H9 (cell line): Measurements from ENCODE around the gene IL5RA. TPM values are rescaled to one million over a fixed set of nuclear protein-coding genes. Genes with fewer than 3 reads are reported as not detected.

ENCODE experiments used
- DNase-seq: peaks from one replicate; pipeline ENCODE4 v3.0.0-alpha.2; 2017
- H2AFZ ChIP-seq: one replicate; pipeline ENCODE4 v1.6.1; 2013; ENCODE audit warnings: mild to moderate bottlenecking, low read length, control low read depth, moderate library complexity
- H2AK5ac ChIP-seq: 2 replicates; pipeline ENCODE4 v1.6.1; 2013; ENCODE audit warnings: low read length, control low read depth, mixed read lengths; ENCODE audit not compliant: insufficient read length
- H2BK120ac ChIP-seq: one replicate; pipeline ENCODE4 v1.6.1; 2013; ENCODE audit warnings: low read depth, mild to moderate bottlenecking, low read length, control low read depth, inconsistent platforms; ENCODE audit not compliant: poor library complexity, severe bottlenecking
- H2BK12ac ChIP-seq: 2 replicates; pipeline ENCODE4 v1.6.1; 2013; ENCODE audit warnings: low read length, control low read depth, mixed read lengths, low read depth; ENCODE audit not compliant: insufficient read length
- H2BK15ac ChIP-seq: 2 replicates; pipeline ENCODE4 v1.6.1; 2013; ENCODE audit warnings: low read depth, low read length, control low read depth
- H2BK20ac ChIP-seq: one replicate; pipeline ENCODE4 v1.6.1; 2013; ENCODE audit warnings: low read depth, mild to moderate bottlenecking, low read length, control low read depth, inconsistent platforms; ENCODE audit not compliant: poor library complexity, severe bottlenecking
- H2BK5ac ChIP-seq: 2 replicates; pipeline ENCODE4 v1.6.1; 2013; ENCODE audit warnings: low read length, control low read depth, mixed read lengths; ENCODE audit not compliant: insufficient read length
- H3K14ac ChIP-seq: 2 replicates; pipeline ENCODE4 v1.6.1; 2013; ENCODE audit warnings: low read length, control low read depth; ENCODE audit not compliant: insufficient read depth
- H3K18ac ChIP-seq: 2 replicates; pipeline ENCODE4 v1.6.1; 2013; ENCODE audit warnings: low read depth, mild to moderate bottlenecking, mixed read lengths, low read length, control low read depth; ENCODE audit not compliant: insufficient read length
- H3K23ac ChIP-seq: 2 replicates; pipeline ENCODE4 v1.6.1; 2013; ENCODE audit warnings: low read length, control low read depth, mixed read lengths, low read depth; ENCODE audit not compliant: insufficient read length
- H3K23me2 ChIP-seq: 2 replicates; pipeline ENCODE4 v1.6.1; 2013; ENCODE audit warnings: low read depth, mild to moderate bottlenecking, mixed read lengths, low read length, control low read depth; ENCODE audit not compliant: insufficient read length, poor library complexity, severe bottlenecking
- H3K27ac ChIP-seq: 2 replicates; pipeline ENCODE4 v1.5.1; 2013; ENCODE audit warnings: low read length, control low read depth, mixed read lengths, low read depth; ENCODE audit not compliant: insufficient read length
- H3K27me3 ChIP-seq: 2 replicates; pipeline ENCODE4 v1.6.1; 2013; ENCODE audit warnings: low read length, control low read depth, inconsistent platforms; ENCODE audit not compliant: insufficient read depth
- H3K4ac ChIP-seq: 2 replicates; pipeline ENCODE4 v1.6.1; 2013; ENCODE audit warnings: low read depth, mild to moderate bottlenecking, control low read depth, inconsistent platforms, low read length, moderate library complexity
- H3K4me1 ChIP-seq: 2 replicates; pipeline ENCODE4 v1.6.1; 2013; ENCODE audit warnings: low read length, control low read depth, inconsistent platforms; ENCODE audit not compliant: insufficient read depth
- H3K4me2 ChIP-seq: 2 replicates; pipeline ENCODE4 v1.6.1; 2013; ENCODE audit warnings: low read length, control low read depth, mixed read lengths; ENCODE audit not compliant: insufficient read length, insufficient read depth
- H3K56ac ChIP-seq: 2 replicates; pipeline ENCODE4 v1.6.1; 2013; ENCODE audit warnings: low read depth, mild to moderate bottlenecking, mixed read lengths, low read length, control low read depth; ENCODE audit not compliant: insufficient read length
- H3K79me1 ChIP-seq: 2 replicates; pipeline ENCODE4 v1.6.1; 2013; ENCODE audit warnings: low read depth, mild to moderate bottlenecking, moderate library complexity, low read length, control low read depth, inconsistent platforms; ENCODE audit not compliant: insufficient read depth, poor library complexity, severe bottlenecking
- H3K79me2 ChIP-seq: 2 replicates; pipeline ENCODE4 v1.6.1; 2013; ENCODE audit warnings: low read length, control low read depth, inconsistent platforms; ENCODE audit not compliant: insufficient read depth
- H3K9ac ChIP-seq: 2 replicates; pipeline ENCODE4 v1.6.1; 2013; ENCODE audit warnings: low read length, control low read depth, mixed read lengths; ENCODE audit not compliant: insufficient read length; ENCODE audit errors: extremely low read depth
- H3K9me3 ChIP-seq: one replicate; pipeline ENCODE4 v1.6.1; 2013; ENCODE audit warnings: low read depth, low read length, inconsistent platforms; ENCODE audit not compliant: control insufficient read depth
- H3T11ph ChIP-seq: one replicate; pipeline ENCODE4 v1.6.1; 2013; ENCODE audit warnings: mild to moderate bottlenecking, low read length, control low read depth, inconsistent platforms
- H4K20me1 ChIP-seq: one replicate; pipeline ENCODE4 v1.6.1; 2013; ENCODE audit not compliant: control insufficient read depth, insufficient read length, insufficient read depth
- H4K5ac ChIP-seq: 2 replicates; pipeline ENCODE4 v1.6.1; 2013; ENCODE audit warnings: low read depth, mild to moderate bottlenecking, mixed read lengths, low read length, control low read depth; ENCODE audit not compliant: insufficient read length
- H4K8ac ChIP-seq: replicated peaks from 2 replicates; pipeline ENCODE4 v1.6.1; 2013; ENCODE audit warnings: low read length, control low read depth, mixed read lengths, low read depth; ENCODE audit not compliant: insufficient read length
- H4K91ac ChIP-seq: 2 replicates; pipeline ENCODE4 v1.6.1; 2013; ENCODE audit warnings: low read depth, mild to moderate bottlenecking, moderate library complexity, mixed read lengths, low read length, control low read depth; ENCODE audit not compliant: insufficient read length
- H3K27ac Mint-ChIP-seq, 3 experiments: 2 replicates in 2 of 3; 3 replicates in 1 of 3; pipeline ENCODE4 v1.8.0; 2020 to 2021; ENCODE audit warnings: mixed read lengths in 3 of 3, mild to moderate bottlenecking in 1 of 3, moderate library complexity in 1 of 3
- H3K27me3 Mint-ChIP-seq: 2 replicates; pipeline ENCODE4 v1.8.0; 2021; ENCODE audit warnings: low read depth, mild to moderate bottlenecking, moderate library complexity, mixed read lengths
- H3K36me3 Mint-ChIP-seq, 3 experiments: 2 replicates in 2 of 3; 3 replicates in 1 of 3; pipeline ENCODE4 v1.8.0; 2020 to 2021; ENCODE audit warnings: low read depth in 3 of 3, mixed read lengths in 3 of 3; ENCODE audit not compliant: insufficient read depth in 1 of 3
- H3K4me1 Mint-ChIP-seq, 2 experiments: 2 replicates each; pipeline ENCODE4 v1.8.0; 2020; ENCODE audit warnings: mixed read lengths in 2 of 2
- H3K4me3 Mint-ChIP-seq, 2 experiments: 2 replicates in 1 of 2; 3 replicates in 1 of 2; pipeline ENCODE4 v1.8.0; 2020 to 2021; ENCODE audit warnings: mild to moderate bottlenecking in 2 of 2, mixed read lengths in 2 of 2, moderate library complexity in 1 of 2
- H3K9me3 Mint-ChIP-seq, 2 experiments: 2 replicates in 1 of 2; 3 replicates in 1 of 2; pipeline ENCODE4 v1.8.0; 2020; ENCODE audit warnings: mild to moderate bottlenecking in 2 of 2, mixed read lengths in 2 of 2, moderate library complexity in 1 of 2
- CTCF ChIP-seq: fragments of 200-600 bp; sonication (generic); conservative IDR thresholded peaks from 3 replicates; pipeline ENCODE4 v1.8.0; 2021; ENCODE audit warnings: antibody characterized with exemption, mild to moderate bottlenecking
- WGBS: extraction: QIAGEN DNeasy Blood & Tissue Kit; methylation state at CpG from one replicate; pipeline ENCODE4 v1.1.7; 2013; ENCODE audit warnings: missing lambda C conversion rate, low lambda C conversion rate, mixed read lengths; ENCODE audit not compliant: insufficient read length; ENCODE audit errors: extremely low coverage; 5-methylcytosine and 5-hydroxymethylcytosine counted together
- total RNA-seq: library from RNA; stranded (reverse); gene quantifications from 2 replicates; pipeline ENCODE4 v1.2.1, GENCODE V29; 2021

IL5RA gene
- total RNA-seq, 1 experiment from 2014 or later = not detected

GRCh38 chr3:3113042-3113709 is 3.0 kb upstream of the IL5RA start:
- H3K4me2 ChIP-seq = no peak overlapping the region
- H2BK12ac ChIP-seq = no peak overlapping the region
- no peaks in the 10 kb centered on the region for H3K36me3 Mint-ChIP-seq
- H3K4me1 ChIP-seq = no peaks in the 10 kb centered on the region; the same call in 1 of the 2 replicates
- no peak overlapping the region for H3K18ac ChIP-seq
- H3K79me1 ChIP-seq = no peaks in the 10 kb centered on the region
- no peaks in the 10 kb centered on the region for H3K27me3 ChIP-seq
- H3K27me3 Mint-ChIP-seq = no peaks in the 10 kb centered on the region
- H2BK120ac ChIP-seq = no peak overlapping the region
- H3K79me2 ChIP-seq = no peaks in the 10 kb centered on the region
- H4K91ac ChIP-seq = no peak overlapping the region
- TF ChIP-seq CTCF = no peak
- no peak overlapping the region for H3K9ac ChIP-seq
- DNase-seq = no peak
- H2BK5ac ChIP-seq = no peak overlapping the region
- no peak overlapping the region for H3K23ac ChIP-seq
- no peak overlapping the region for H3K14ac ChIP-seq
- no peak overlapping the region for H3T11ph ChIP-seq
- no peak overlapping the region for H3K4ac ChIP-seq
- H3K4me1 Mint-ChIP-seq = peaks cover 14 to 16% of the 10 kb centered on the region in 2 experiments
- no peaks in the 10 kb centered on the region for H3K23me2 ChIP-seq
- no peak overlapping the region for H3K4me3 Mint-ChIP-seq
- no peak overlapping the region for H3K27ac Mint-ChIP-seq
- no peak overlapping the region for H4K8ac ChIP-seq
- H2BK15ac ChIP-seq = no peak overlapping the region
- H3K9me3 Mint-ChIP-seq = no peaks in the 10 kb centered on the region; a peak in 1 of 5 replicates
- WGBS = no CpG with 5 or more reads among the region's 4 CpGs
- H4K20me1 ChIP-seq = no peaks in the 10 kb centered on the region
- no peak overlapping the region for H3K56ac ChIP-seq
- H4K5ac ChIP-seq = no peak overlapping the region
- no peaks in the 10 kb centered on the region for H3K9me3 ChIP-seq
- no peak overlapping the region for H2AFZ ChIP-seq
- no peak overlapping the region for H3K27ac ChIP-seq
- H2BK20ac ChIP-seq = no peak overlapping the region
- H2AK5ac ChIP-seq = no peak overlapping the region
